Forelimb muscle (tissue), 1 donor: ENCODE results near the gene AHRR. TPM values are rescaled to one million over a fixed set of nuclear protein-coding genes. Genes with fewer than 3 reads are reported as not detected.

ENCODE experiments used
- DNase-seq: peaks from one replicate; pipeline ENCODE4 v3.0.0-alpha.2; 2013; ENCODE audit warnings: low read depth
- polyA plus RNA-seq: library from polyadenylated mRNA; unstranded; fragments of 120-200 nt; gene quantifications from one replicate; pipeline ENCODE4 v1.2.1, GENCODE V29; 2013; ENCODE audit not compliant: insufficient read length

Gene AHRR
- polyA plus RNA-seq, 1 donor, result 5.0 TPM

DNA sequence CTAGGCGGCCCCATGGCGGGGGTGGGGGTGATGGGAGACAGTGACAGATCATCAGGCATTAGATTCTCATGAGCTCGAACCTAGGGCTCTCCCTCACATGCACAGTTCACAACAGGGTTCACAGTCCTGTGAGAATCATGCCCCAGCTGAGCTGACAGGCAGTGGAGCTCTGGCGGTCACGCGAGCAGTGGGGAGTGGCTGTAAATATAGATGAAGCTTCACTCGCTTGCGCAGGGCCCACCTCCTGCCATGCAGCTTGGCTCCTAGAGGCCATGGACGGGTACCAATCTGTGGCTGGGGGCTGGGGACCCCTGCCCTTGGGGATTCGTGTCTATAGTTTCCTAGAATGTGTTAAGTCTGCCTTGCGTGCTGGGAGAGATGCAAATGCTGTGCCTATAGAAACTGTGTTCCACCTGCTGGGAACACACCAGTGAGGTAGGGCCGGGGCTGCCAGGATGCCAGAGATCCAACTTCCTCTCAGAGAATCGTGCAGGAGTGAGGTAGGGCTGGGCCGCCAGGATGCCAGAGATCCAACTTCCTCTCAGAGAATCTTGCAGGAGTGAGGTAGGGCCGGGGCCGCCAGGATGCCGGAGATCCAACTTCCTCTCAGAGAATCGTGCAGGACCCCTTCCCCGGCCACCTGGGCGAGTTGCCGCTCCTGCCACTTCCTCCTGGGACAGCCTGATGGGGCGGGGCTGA is 107.4 kb downstream of the AHRR start:
- DNase-seq, result no peak

DNA sequence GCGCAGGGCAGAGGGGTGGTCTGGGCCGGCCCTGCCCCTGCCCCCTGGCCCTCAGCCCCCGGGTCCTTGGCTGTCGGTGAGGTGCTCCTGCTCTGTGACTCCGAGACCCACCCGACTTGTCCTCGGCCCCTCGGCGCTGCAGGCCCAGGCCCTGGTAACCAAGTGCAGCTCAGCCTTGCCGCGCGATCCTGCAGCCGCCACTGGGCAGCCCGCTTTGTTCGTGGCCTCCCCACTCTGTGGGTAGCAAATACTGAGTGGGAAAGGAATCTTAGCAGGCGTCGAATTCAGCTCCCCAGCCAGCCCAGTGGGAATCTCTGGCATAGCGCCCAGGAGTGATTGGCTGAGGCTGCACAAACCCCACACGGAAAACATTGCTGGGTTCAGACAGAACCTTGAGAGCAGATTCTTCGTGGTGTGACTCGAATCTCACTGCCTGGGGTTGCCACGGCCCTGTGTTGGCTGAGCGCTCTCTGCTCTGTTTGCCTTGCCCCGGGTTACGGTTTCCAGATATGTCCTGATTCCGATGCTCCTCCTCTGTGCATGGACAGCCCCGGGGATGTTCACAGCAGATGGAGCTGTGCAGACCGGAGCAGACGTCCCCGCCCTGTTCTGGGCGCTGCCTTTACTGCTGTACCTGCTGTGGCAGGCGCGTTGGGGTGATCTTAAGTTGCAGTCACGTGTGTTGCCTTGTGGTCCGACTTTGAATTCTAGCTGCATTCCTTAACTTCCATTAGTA is 108.1 kb downstream of the AHRR start:
- DNase-seq, result peak; percentile 39

DNA sequence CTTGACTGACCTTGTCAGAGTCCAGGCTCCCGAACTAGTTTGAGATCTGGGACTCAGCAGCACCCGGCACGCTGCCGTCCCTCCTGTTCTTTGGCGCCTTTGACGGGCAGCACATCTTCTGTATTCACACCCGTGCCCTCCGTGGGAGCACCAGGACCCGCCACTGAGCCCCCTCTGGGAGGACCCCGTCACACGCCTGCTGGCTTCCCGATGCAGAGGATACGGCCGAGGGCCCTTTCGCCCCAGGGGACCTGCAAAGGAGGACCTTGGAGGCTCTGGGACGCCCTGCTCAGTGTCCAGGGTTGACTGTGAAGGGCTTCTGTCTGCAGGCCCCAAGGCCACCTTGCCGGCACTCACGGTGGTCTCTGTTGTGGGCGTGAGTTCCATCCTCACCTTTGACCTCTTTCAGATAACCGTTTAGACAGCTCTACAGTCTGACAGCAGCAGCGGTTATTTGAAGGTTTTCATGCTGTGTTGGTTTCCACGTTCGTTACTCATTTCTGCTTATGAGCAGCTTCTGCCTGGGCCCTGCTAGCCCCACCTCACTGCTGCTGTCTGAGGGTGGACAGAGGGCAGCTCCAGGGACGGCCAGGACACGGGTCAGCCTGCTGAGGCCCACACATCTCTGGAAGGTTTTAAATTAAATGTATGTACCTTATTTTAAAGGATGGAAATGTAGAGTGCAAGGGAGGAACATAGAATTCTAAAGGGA is 108.9 kb downstream of the AHRR start:
- no peak for DNase-seq

DNA sequence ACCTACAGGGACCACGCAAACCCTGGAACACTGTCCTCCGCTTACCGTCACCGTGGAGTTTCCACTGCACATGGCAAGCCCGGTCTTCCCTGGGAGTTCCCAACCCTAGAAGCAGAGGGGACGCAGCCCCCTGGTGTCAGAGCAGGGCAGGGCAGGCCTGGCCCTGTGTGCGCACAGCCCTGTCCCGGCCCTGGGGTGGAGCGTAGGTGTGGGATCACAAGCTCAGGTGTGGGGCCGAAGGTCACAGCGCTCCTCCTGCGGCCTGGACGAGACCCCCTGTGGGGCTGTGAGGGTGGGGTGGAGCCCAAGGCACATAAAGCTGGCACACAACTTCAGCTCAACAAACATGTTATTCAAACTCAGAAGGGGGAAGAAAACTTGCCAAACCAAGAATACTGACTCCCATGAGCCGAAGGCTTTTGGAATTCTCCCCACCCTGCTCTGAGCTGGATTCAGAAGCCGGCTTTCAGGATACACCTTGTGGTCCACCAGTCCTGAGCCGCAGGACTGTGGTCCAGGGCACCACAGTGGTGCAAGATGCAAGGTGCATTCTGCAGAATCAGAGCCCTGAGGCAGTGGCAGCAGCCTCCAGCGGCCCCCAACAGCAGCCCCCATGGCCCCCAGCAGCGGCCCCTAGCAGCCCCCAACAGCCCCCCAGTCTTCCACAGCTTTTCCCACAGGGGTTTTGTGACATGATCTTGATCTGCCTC is 109.6 kb downstream of the AHRR start:
- DNase-seq, result no peak

DNA sequence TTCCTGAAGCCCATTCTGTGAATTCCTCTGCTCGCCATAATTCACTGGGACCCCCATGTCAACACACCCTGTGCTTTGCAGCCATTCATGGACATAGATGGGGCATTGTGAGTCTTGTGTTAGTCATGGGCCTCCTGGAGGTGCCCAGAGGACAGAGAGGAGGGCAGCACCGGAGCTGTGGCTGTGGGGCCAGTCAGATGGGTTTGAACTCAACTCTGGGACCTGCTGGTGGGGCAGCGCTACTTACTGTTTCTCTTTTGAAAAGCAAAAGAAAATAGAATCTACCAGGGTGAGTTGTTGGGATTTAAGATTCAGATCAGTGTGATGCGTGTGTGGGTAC is 110.2 kb downstream of the AHRR start:
- DNase-seq, result no peak

DNA sequence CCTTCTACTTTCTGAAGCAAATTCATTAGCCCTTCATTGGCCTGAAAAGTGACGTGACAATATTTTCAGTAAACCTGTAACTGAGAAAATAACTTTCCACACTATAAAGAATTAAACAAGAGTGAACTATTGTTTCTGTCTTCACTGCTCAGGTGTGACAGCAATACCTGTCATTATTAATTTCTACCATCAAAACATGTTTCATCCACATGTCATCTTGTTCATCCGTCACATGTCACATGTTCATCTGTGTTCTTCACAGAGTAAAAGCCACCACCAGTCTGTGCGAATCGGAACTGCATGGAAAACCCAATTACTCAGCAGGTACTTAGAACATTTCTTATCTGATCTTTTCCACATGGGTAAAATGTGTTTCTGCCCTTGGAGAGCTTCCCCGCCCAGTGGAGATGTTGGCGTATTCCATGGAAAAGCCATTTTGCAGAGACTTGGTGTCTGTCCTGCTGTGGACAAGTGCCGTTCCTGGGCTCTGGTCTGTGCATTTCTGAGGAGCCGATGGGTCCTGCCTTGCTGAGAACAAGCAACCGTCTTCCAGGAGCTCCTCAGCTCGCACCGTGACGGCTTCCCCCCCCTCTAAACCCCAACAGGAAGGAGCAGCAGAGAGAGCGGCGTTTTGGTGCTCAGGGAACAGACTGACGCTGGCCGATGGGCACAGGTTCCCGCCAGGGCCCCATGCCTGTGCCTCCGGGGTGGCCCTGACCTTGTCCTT is 110.8 kb downstream of the AHRR start:
- DNase-seq, result no peak

DNA sequence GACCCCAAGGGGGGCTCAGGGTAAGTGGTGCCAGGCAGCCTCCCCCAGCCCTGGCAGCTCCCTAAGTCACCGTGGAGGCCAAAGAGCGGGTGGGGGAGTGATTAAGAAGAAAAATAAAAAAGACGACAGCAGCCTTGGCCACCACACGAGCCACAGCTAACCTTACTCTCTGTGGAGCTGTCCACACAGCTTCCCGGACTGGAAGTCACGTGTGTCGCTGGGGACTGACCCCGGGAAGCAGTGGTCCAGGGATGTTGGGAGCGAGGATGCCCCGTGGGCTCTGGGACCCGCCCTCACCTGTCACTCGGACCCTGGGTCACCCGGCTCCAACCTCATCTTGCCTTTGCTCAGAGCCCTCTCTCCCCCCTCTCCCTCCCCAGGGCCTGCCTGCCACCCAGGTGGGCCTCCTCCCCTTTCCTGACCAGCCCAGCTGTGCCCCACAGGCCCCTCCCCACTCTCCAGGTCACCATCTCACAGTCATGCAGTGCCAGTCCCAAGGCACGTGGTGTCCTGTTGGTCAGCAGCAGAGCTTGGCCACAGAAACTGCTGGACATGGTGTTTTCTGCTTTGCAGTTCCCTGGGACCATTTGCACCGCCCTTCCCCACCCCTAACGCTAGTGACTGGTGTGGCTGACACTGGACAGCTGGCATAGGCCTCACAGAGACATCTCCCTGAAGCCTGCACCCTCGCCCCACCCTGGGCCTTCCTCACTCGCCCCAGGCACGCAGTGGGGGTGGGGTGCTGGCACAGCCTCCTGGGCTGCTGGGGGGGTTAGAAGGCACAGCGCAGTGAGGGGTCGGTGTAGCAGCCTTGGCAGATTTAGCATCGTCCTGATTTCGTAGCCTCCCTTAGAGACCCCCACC is 111.6 kb downstream of the AHRR start:
- DNase-seq, result no peak

DNA sequence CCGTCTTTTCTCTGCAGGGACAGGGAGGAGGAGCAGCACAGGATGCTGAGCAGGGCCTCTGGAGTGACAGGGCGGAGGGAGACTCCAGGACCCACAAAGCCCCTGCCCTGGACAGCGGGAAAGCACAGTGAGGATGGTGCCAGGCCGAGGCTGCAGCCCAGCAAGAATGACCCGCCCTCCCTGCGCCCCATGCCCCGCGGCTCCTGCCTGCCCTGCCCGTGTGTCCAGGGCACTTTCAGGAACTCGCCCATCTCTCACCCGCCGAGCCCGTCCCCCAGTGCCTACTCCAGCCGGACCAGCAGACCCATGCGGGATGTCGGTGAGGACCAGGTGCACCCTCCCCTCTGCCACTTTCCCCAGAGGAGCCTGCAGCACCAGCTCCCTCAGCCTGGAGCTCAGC is 112.3 kb downstream of the AHRR start:
- DNase-seq, result no peak

DNA sequence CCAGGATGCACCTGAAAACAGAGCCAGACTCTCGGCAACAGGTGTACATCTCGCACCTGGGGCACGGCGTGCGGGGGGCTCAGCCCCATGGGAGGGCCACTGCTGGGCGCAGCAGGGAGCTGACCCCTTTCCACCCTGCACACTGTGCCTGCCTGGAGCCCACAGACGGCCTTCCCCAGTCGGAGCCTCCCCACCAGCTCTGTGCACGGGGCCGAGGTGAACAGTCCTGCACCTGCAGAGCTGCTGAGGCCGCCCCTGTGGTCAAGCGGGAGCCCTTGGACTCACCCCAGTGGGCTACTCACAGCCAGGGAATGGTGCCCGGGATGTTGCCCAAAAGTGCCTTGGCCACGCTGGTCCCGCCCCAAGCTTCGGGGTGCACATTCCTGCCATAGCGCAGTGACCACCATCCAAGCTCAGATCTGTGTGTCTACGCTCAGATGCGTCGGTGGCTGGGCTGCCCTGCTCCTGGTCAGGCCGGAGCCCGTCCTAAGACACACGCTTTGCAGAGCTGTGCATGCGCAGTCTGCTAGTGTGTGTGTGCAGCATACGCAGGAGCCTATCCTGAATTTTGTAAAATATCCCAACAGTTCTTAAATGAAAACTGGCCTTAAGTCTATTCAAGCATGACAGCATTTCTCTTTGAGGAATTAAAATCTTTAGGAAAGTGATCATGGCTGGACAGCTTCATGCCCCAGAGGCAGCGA is 113.1 kb downstream of the AHRR start:
- no peak for DNase-seq

DNA sequence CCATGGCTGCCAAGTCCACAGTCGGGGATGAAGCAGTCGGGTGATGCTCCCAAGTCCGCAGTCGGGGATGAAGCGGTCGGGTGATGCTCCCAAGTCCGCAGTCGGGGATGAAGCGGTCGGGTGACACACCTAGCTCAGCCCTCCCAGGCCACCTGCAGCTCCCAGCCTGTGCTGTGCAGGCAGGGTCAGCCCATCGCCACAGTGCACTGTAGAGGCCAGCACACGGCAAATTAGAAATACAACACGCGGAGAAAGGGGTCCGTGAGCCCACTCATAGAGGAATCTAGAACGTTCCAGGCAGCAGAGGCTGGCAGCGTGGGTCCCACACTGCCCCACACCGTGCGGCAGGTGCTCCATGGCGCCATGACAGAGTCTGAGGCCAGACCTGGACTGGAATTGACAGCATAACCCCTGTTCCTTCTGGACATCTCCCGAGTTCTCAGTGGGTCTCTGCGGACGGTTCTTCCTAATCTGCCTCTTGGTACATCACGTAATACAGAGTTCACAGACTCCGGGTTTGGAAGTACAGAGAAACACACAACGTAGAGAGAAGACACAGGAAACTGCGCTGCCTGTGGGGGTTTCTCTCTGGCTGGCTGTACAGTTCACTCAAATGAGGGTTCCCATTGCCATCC is 113.8 kb downstream of the AHRR start:
- DNase-seq, result no peak

DNA sequence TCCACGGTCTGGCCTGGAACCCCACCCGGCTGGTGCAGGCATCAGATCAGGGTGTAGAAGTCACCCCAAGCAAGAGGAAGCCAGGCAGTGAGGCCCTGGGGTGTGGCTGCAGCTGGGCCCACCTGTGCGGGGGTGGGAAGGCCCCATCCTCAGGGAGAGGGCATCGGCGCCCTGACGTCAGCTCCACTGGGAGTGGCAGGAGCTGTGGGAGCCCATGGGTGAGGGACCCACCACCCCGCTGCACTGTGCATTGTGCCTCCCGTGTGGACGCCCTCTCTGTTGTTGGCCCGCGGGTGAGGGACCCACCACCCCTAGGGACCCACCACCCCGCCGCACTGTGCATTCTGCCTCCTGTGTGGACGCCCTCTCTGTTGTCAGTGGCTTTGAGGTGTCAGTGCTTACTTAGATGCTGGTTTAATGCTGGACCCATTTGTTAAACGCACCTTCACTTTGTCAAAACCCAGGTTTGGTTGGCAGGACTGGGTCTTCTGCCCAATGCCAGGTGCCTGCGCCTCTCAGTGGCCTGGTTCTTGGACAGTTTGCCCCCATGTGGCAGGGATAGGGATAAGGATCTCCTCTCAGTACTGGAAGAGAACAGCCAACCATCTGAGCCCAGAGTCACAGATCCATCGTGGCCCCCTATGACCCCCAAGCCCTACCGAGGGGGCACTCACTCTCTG is 114.6 kb downstream of the AHRR start:
- no peak for DNase-seq

DNA sequence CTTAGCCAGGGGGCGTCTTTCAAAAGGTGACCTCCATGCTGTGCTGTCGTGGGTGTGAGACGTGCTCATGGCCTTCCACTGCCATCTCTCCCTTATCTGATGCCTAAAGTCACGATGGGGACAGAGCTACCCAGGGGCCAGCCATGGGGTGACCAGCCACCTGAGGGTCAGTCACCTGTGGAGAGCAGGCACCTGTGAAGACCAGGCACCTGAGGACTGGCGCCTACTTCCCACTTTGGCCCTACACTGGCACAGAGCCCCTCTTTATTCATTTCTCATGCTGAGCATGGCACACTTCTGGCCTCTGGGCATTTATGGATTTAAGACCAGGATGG is 115.1 kb downstream of the AHRR start:
- DNase-seq, result no peak

DNA sequence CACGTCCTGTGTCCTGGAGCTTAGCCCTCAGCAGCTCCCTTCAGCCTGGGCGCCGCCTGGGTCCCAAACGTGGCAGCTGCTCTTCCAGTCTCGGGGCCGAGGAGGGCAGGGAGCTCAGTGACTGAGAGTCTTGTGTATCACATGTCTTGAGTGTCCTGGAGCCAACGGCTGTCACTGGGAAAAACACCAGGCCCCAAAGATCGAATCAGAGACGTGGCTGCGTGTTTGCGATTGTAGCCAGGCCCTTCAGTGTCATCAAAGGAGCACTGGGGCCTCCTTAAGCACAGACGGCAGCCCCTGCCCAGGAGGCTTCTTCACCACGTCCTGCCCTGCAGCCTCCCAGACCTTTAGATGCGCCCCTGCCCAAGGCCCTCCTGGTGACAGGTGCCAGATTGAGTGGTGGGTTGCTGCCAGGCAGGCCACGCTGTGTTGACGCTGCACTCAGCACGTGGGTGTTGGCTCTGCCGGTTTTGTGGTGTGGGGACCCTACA is 115.8 kb downstream of the AHRR start:
- DNase-seq, result no peak

DNA sequence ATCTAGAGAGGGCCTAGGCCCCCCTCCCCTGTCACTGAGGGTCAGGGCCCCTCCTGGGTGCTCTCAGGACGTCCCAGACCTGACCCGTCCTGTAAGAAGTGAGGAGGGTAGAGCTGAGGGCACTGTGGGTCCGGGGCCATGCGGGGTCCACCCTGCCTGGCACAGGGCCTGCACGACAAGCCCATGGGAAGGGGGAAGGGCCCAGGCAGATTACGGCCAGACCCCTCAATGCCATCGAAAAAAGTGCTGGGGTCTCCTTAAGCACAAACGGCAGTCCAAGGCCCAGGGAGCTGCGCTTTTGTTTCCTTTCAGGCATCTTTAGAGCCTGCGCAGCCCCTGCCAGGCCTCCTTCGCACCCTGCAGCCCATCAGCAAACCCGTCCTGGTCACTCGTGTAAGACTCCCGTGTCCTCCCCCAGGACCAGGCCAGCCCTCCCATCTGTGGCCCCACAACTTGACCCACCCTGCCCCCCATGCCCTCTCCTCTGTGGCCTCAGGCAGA is 117.0 kb downstream of the AHRR start:
- no peak for DNase-seq

DNA sequence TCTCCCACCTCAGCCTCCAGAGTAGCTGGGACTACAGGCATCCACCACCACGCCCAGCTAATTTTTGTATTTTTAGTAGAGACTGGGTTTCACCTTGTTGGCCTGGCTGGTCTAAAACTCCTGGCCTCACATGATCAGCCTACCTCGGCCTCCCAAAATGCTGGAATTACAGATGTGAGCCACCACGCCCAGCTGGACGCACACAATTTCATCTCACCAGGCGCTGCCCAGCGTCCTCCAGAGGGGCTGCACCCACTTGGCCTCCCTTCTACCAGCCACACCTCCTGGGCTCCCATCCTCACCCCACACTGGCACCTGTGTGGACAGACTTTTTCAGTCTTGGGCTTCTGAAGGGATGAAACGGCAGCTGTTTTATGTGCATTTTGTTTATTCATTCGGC is 117.7 kb downstream of the AHRR start:
- DNase-seq, result no peak

DNA sequence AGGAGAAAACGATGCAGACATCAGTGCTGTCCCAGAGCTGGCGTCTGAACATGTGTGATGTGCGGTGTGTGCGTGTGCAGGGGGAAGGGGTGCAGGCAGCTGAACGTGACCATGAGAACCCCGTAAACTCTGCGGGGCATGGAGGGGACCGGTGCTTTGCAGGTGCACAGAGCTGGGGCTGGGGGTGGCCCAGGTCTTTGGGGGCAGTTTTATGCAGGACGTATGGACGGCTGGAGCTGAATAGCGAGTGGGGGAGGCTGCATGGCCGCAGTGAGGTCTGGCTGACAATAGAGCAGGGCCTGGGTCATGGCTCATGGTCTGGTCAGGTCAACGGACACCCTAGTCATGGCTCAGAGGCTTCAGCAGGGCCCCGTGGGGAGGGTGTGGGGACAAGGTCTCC is 118.1 kb downstream of the AHRR start:
- DNase-seq, result no peak

DNA sequence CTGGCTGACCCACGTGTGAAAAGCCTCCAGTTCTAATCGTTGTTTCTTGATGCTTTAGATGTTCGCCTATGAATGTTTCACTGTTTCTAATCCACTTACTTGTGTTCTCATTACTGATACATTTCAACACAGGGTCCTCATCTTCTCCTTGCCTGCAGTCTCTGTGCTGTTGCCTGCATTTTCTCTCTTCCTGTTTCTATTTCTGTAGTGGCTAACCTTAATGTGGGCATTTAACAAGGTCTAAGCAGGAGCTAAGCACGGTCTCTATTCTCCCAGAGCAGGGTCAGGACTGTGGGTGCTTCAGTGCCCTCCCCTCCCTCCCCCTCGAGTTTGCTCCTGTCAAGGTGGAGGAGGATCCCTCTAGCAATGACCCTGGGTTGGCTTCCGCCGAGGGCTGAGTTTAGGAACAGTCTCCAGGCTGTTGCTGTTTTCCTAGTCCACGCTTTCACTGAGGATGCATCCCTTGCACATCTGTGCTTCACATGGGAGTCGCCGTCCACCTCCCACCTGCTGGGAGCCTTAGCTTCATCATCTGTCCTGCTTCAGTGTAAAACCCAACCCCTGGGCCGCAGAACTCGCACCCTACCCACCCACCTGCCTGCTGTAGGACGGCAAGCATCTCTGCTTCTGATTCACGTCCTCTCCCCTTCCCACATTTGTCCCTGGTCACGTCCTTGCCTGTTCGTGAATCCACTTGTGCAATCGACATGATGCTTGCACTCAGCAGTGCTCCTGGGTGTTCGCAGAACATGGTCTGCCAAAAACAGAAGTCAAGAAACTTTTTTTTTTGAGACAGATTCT is 119.1 kb downstream of the AHRR start:
- no peak for DNase-seq

DNA sequence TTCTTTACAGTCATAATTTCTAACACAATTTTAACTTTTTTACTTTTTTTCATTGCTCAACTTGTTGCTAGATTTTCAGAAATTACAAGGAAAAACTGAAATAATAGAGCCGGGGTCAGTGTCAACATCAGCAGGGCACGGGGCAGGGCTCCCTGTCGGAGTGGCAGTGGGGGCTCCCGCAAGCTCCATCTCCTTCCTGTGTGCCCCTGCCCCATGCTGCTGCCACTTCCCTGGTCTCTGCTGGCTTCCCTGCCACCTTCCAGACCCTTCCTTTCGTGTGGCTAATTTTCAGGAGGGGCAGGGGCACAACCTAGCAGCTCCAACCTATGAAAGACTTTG is 120.5 kb downstream of the AHRR start:
- no peak for DNase-seq
